ENCODE data around the gene TCF23.
"Not testable (repeated sequence)": the region's sequence is repeated elsewhere in the genome, so short reads cannot be mapped to it uniquely, and the experiment has no call there.

Gene TCF23

DNA sequence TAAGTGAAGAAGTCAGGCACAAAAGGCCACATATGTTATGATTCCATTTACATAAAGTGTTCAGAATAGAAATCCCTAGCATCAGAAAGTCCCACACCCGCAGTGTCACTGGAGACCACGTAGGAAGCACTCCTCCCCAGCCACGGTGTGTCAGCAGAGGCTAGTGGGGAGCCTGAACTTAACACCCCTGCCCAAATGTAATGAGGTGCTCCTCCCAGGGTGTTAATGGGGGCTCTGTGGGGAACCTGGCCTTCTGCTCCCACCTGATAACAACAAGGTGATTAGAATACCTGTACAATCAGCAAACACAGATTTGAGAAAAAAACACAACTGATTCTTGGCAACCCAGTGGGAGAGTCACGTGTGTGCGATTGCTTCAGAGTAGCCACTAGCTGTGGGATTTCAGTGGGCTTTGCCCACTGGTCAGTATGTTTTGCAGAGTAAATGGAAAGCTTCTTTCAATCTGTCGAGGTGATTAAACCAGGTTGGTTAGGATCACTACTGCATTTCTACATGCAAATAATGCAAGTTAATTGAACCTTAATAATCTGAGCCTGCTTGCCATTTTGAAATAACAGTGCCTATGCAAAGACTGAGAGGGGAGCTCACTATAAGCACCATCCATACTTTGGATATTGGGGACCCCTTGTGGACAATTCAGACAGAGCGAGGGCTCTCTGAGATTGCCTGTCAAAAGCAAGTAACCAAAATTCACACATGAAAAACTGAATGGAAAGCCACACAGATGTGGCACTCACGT, 42.4 kb downstream of the TCF23 start:
- DNase-seq: peak; percentile 87

DNA sequence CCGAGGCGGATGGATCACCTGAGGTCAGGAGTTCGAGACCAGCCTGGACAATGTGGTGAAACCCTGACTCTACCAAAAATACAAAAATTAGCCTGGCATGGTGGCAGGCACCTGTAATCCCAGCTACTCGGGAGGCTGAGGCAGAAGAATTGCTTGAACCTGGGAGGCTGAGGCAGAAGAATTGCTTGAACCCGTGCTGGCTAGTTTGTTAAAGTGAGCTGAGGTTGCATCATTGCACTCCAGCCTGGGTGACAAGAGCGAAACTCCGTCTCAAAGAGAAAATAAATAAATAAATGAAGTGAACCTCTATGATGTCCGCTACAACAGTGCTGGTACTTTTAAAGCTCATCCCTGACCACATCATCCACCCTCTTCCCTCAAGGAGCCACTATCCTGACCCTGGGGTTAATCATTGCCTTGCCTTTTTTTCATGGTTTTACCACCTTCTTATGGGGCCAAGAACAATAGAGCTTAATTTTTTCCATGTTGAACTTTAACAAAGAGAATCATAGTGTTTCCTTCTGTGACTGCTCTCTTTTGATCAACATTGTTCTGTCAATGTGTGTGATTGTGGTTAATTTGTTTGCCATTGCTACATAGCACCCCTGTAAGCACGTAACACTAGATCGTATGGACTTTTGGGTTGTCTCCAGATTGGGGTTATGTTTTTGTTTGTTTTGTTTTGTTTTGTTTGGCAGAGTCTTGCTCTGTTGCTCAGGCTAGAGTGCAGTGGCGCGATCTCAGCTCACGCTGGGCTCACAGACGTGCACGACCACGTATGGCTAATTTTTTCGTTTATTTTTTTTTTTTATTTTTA, 45.9 kb downstream of the TCF23 start:
- DNase-seq: no peak

DNA sequence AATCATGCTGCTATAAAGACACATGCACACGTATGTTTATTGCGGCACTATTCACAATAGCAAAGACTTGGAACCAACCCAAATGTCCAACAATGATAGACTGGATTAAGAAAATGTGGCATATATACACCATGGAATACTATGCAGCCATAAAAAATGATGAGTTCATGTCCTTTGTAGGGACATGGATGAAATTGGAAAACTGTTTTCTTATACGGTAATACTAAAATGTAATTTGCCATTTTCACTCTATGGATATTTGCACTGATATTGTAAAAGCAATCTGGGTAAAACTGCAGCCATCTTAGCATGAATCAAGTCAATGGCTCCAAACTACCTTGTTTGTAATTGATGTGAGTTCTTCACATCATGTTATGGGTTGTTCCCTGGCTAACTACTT, 47.0 kb downstream of the TCF23 start:
- DNase-seq: not testable (repeated sequence)

DNA sequence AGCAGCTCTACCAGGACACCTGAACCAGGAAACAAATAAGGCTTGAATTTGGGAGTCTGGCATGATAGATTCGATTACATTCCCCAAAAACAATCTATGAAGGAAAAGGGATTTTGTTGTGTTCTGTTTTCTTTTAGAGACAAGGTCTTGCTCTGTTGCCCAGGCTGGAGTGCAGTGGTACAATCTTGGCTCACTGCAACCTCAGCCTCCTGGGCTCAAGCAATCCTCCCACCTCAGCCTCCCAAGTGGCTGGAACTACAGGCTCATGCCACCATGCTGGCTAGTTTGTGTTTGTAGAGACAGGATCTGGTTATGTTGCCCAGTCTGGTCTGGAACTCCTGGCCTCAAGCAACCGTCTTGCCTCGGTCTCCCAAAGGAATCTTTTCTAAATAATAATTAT, 49.3 kb downstream of the TCF23 start:
- DNase-seq: not testable (repeated sequence)

DNA sequence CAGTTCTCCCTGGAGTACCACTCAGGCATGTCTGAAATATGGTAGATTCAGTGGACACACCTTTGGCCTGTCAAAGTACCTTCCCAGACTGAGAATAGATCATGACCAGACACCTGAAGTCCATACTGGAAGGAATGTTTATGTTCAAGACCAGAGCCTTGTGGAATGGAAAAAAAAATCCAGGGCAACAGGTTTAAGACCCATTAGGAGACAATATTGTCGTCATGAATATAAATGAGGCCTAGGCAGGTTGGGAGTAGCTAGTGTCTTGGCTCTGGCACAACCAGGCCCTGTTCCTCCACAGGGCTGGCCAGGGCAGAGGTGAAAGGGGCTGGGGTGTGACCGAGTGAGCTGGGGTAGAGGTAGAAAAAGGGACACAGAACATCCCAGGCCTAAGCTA, 49.8 kb downstream of the TCF23 start:
- no peak for DNase-seq

DNA sequence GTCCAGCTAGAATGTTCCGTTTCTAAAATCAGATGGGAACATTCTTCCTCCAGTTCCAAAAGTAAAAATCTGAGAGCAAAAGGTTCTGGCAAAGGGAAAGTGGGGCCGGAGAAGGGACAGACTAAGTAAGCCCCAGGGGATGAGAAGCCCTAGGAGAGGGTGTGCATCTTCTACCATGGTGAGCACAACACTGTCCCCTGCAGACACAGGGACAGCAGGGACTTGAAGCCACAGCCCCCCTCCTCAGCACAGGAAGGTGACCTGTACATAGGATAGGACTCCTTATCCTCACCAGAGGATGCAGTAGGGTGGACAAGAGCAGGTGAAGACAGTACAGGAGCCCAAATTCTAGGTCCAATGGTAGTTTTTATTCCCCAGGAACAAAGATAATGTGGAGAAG, 50.4 kb downstream of the TCF23 start:
- no peak for DNase-seq

DNA sequence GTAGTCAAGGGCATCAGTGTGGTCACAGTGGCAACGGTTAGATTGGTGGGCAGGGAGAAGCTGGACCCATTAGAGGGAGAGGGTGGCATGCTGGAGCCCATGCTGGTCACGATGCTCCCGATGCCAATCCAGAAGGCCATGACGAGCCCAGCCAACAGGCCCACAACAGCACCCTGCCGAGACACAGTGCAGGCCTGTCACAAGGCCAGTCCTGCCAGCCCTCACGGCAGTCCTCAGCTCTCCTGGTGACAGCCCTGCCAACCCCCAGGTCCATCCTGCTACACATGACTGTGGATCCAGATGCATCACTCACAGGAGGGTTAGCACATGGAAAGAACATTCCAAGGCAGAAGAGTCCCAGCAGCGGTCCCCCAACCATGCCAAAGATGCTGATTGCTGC, 52.9 kb downstream of the TCF23 start:
- no peak for DNase-seq

DNA sequence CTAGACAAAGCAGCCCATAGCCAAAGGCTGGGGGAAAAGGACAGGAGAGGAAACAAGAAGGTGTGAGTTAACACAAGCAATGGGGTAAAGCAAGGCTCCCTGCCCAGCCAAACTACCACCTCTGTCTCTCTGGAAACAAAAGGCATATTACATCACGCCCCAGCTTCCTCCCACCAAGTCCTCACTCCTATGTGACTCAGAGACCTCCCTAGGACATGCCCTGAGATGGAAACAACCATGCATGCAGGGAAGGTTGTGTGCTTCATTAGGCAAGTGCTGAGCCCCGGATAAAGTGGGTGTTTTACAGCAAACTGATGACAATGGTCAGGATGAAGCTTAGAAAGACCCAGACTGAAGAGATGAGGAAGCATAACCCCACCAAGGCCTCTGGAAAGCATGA, 54.0 kb downstream of the TCF23 start:
- DNase-seq: no peak

DNA sequence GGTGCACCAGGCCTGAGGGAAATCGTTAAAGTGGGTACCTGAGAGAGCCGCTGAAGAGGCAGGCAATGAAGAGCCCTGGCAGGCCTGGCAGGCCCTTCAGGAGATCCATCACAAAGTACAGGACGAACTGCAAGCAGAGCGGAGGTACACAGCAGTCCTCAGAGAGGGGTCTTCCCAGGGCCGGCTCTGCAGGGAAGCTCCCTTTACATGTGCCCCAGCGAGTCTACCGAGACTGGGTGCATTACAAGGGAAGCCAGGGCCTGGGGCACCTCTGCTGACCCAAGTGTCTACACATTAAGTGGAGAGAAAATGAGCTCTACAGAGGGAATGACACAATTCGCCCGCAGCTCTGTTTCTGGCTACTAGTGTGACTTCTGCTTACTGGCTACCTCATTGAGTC, 54.9 kb downstream of the TCF23 start:
- no peak for DNase-seq

DNA sequence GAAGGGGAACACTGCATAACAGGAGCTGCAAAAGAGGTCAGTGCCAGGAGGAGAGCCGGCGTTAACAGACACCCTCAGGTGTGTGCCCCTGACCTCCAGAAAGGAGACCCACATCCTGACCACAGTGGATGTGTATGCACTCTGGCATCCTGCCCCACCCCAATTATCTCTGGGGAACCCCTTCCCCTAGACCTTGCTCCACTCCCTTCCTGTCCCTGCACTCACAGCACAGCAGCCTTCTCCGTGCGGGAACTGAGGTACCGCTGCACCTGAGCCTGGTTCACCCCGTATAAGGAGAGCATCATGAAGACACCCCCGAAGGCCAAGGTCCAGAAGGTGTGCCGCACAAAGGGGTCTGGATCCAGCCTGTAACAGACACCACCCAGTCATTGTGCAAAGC, 55.8 kb downstream of the TCF23 start:
- DNase-seq: no peak

DNA sequence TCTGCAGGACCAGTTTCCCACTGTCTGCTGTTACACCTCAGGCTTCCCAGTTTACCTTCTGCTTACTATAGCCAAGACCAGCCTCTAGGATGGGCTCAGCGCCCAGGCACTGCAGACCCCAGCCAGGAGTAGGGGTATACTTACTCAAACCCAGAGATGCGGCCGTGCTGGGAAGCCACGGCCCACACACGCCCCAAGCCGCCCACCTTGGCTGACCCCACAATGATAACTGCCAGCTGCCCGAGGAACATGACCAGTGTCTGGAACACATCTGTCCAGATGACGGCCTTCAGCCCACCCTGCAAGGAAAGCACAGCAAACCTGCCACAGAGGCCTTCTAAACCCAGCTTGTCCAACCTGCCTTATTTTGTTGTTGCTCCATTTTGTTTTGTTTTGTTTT, 56.4 kb downstream of the TCF23 start:
- no peak for DNase-seq

DNA sequence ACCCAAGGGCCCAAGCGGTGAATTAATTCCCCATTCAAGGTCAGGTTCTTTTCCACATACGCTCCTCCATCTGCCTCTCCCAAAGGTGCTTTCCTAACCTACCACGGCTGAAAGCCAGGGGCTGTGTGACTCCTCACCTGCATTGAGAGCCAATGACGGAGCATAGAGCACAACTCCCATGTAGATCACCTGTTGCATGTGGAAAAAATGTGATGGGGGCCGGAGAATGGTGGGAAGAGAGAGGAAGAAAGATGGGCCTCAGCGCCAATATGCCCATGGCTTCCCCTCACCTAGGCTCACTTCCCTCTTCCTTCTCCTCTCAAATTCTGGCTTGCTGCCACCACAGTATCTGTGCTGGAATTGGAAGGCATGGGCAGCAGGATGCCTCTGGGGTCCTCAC, 57.5 kb downstream of the TCF23 start:
- DNase-seq: no peak

All from hematopoietic multipotent progenitor cell treated with erythropoietin and hydrocortisone succinate and interleukin-3 and kit ligand, for 6 days (in vitro differentiated cells).